SK-N-MC (cell line): ENCODE data around the gene MED31.

Source experiments
- EZH2 ChIP-seq: fragments of 200-600 bp; sonication (generic); IDR thresholded peaks from one replicate; pipeline ENCODE4 v1.6.1; 2017; ENCODE audit warnings: antibody characterized with exemption
- FOXP2 ChIP-seq: optimal IDR thresholded peaks from 2 replicates; pipeline ENCODE3; 2011; ENCODE audit warnings: mild to moderate bottlenecking, moderate library complexity; ENCODE audit not compliant: insufficient read depth; ENCODE audit errors: extremely low read length, control extremely low read depth
- POLR2AphosphoS5 ChIP-seq: IDR thresholded peaks from 2 replicates; pipeline ENCODE4 v1.6.1; 2012; ENCODE audit warnings: mild to moderate bottlenecking, low read depth, low read length, borderline replicate concordance

- TF ChIP-seq FOXP2 (no peak), EZH2 (no peak), POLR2AphosphoS5 (no peak)
Measured at GRCh38 chr17:6677946-6678345, 26.5 kb upstream of the MED31 start.
